Keratinocyte (primary cell): ENCODE results near the gene PACSIN2. TPM values are rescaled to one million over a fixed set of nuclear protein-coding genes. Genes with fewer than 3 reads are reported as not detected.

Experiments
- DNase-seq: peaks from one replicate; pipeline ENCODE4 v3.0.0-alpha.2; 2011; ENCODE audit warnings: low read depth, missing footprints, low spot score
- FAIRE-seq: peaks from 2 replicates; lab custom pipeline; 2011; peaks lifted over from hg19 to GRCh38; lab: Jason Lieb, UNC
- H2AFZ ChIP-seq: 2 replicates; pipeline ENCODE4 v1.6.0; 2012; ENCODE audit warnings: low read length, control low read depth, inconsistent platforms; ENCODE audit not compliant: control insufficient read depth
- H3K27ac ChIP-seq: 2 replicates; pipeline ENCODE4 v1.5.1; 2011; ENCODE audit warnings: low read length; ENCODE audit not compliant: control insufficient read depth, insufficient read depth
- H3K27me3 ChIP-seq: 3 replicates; pipeline ENCODE4 v1.6.0; 2011; ENCODE audit warnings: low read length; ENCODE audit not compliant: control insufficient read depth, insufficient read depth; ENCODE audit errors: extremely low read depth
- H3K36me3 ChIP-seq, 2 experiments: 2 replicates in 1 of 2; 3 replicates in 1 of 2; pipeline ENCODE4 v1.5.1; 2011; ENCODE audit warnings: low read length in 2 of 2, mild to moderate bottlenecking in 1 of 2; ENCODE audit not compliant: control insufficient read depth in 2 of 2, insufficient read depth in 2 of 2; ENCODE audit errors: extremely low read depth in 1 of 2
- H3K4me1 ChIP-seq: 3 replicates; pipeline ENCODE4 v1.5.1; 2011; ENCODE audit warnings: low read length; ENCODE audit not compliant: control insufficient read depth, insufficient read depth; ENCODE audit errors: extremely low read depth
- H3K4me2 ChIP-seq: 3 replicates; pipeline ENCODE4 v1.6.0; 2011; ENCODE audit warnings: low read depth, low read length; ENCODE audit not compliant: control insufficient read depth, insufficient read depth; ENCODE audit errors: extremely low read depth
- H3K4me3 ChIP-seq, 3 experiments: fragments of 200-600 bp in 1 of 3; sonication (generic) in 1 of 3; 2 replicates in 2 of 3; 3 replicates in 1 of 3; pipeline ENCODE4 v1.5.1; 2011 to 2016; ENCODE audit warnings: low read length in 3 of 3, mild to moderate bottlenecking in 3 of 3, control low read depth in 2 of 3, inconsistent platforms in 1 of 3, low read depth in 1 of 3, mixed read lengths in 1 of 3, mixed run types in 1 of 3, moderate library complexity in 1 of 3; ENCODE audit not compliant: control insufficient read depth in 2 of 3, insufficient read depth in 2 of 3; ENCODE audit errors: extremely low read depth in 1 of 3
- H3K79me2 ChIP-seq: 2 replicates; pipeline ENCODE4 v1.6.0; 2012; ENCODE audit warnings: low read length; ENCODE audit not compliant: control insufficient read depth, insufficient read depth
- H3K9ac ChIP-seq: 3 replicates; pipeline ENCODE4 v1.6.0; 2011; ENCODE audit warnings: low read length; ENCODE audit not compliant: control insufficient read depth, insufficient read depth; ENCODE audit errors: extremely low read depth
- H3K9me1 ChIP-seq: 3 replicates; pipeline ENCODE4 v1.6.0; 2011; ENCODE audit warnings: low read length; ENCODE audit not compliant: control insufficient read depth, insufficient read depth; ENCODE audit errors: extremely low read depth
- H3K9me3 ChIP-seq: 2 replicates; pipeline ENCODE4 v1.5.1; 2012; ENCODE audit warnings: low read depth, low read length; ENCODE audit not compliant: control insufficient read depth
- H4K20me1 ChIP-seq: 3 replicates; pipeline ENCODE4 v1.6.0; 2011; ENCODE audit warnings: low read length; ENCODE audit not compliant: control insufficient read depth, insufficient read depth; ENCODE audit errors: extremely low read depth
- CTCF ChIP-seq, 3 experiments: IDR thresholded peaks in 1 of 3; conservative IDR thresholded peaks in 1 of 3; optimal IDR thresholded peaks in 1 of 3; 2 replicates in 2 of 3; 3 replicates in 1 of 3; pipeline versions ENCODE3 to v1.5.1; 2011; ENCODE audit warnings: low read length in 3 of 3, mild to moderate bottlenecking in 3 of 3, moderate library complexity in 2 of 3, control low read depth in 1 of 3, inconsistent platforms in 1 of 3; ENCODE audit not compliant: insufficient read depth in 2 of 3; ENCODE audit errors: extremely low read depth in 1 of 3
- EZH2 ChIP-seq: IDR thresholded peaks from one replicate; pipeline ENCODE4 v1.6.1; 2012; ENCODE audit warnings: inconsistent platforms, mild to moderate bottlenecking, low read length, moderate library complexity
- dilution Hi-C: fragments of 300-500 bp; cut with MboI; formaldehyde crosslinking; loops from one replicate; pipeline ENCODE4 v1.7.0; 2020; ENCODE audit warnings: low sequenced_read_pairs; ENCODE audit not compliant: extremely low pct_ligation_motif_present
- polyA plus RNA-seq, 5 experiments: library from polyadenylated mRNA; depleted of rRNA in 3 of 5; stranded (reverse) in 3 of 5; stranded (forward) in 1 of 5; unstranded in 1 of 5; fragments of >200 nt; gene quantifications; 1 replicate in 1 of 5; 2 replicates in 3 of 5; 3 replicates in 1 of 5; pipeline versions ENCODE4 v1.2.1 to v1.2.3, GENCODE V29; 2011 to 2012; ENCODE audit warnings: missing spikeins in 2 of 5, low read depth in 1 of 5, low replicate concordance in 1 of 5

Gene PACSIN2
- polyA plus RNA-seq, 1 donor (not counting 4 experiments of a cell fraction or from before 2014, with no cell fraction given), result 55.5 TPM

GRCh38 chr22:42908374-42908746 is 106.6 kb downstream of the PACSIN2 start:
- H2AFZ ChIP-seq, result no peak overlapping the region
- H3K36me3 ChIP-seq, result peaks cover 8 to 15% of the 10 kb centered on the region in 2 experiments
- H3K9me1 ChIP-seq, result peaks cover 7% of the 10 kb centered on the region
- H4K20me1 ChIP-seq, result peaks cover 13% of the 10 kb centered on the region
- H3K9me3 ChIP-seq, result no peaks in the 10 kb centered on the region
- H3K9ac ChIP-seq, result peak overlapping the region; percentile 19
- TF ChIP-seq CTCF (optimal IDR thresholded peaks at IDR 0.05 in 1 of 3, IDR thresholded peaks at IDR 0.05 in 1 of 3, conservative IDR thresholded peaks at IDR 0.05 in 1 of 3; ENCODE audit: extremely low read depth in 1 of 3, insufficient read depth in 2 of 3, low read length in 3 of 3) (no peak), EZH2 (no peak)
- dilution Hi-C loops, result no loop called here
- no peak for FAIRE-seq
- H3K79me2 ChIP-seq, result peaks cover 38% of the 10 kb centered on the region
- H3K4me3 ChIP-seq, result no peak overlapping the region
- no peak for DNase-seq
- peaks cover 18% of the 10 kb centered on the region for H3K4me1 ChIP-seq
- H3K27ac ChIP-seq, result peak overlapping the region; percentile 19
- no peak overlapping the region for H3K4me2 ChIP-seq
- H3K27me3 ChIP-seq, result no peaks in the 10 kb centered on the region

DNA sequence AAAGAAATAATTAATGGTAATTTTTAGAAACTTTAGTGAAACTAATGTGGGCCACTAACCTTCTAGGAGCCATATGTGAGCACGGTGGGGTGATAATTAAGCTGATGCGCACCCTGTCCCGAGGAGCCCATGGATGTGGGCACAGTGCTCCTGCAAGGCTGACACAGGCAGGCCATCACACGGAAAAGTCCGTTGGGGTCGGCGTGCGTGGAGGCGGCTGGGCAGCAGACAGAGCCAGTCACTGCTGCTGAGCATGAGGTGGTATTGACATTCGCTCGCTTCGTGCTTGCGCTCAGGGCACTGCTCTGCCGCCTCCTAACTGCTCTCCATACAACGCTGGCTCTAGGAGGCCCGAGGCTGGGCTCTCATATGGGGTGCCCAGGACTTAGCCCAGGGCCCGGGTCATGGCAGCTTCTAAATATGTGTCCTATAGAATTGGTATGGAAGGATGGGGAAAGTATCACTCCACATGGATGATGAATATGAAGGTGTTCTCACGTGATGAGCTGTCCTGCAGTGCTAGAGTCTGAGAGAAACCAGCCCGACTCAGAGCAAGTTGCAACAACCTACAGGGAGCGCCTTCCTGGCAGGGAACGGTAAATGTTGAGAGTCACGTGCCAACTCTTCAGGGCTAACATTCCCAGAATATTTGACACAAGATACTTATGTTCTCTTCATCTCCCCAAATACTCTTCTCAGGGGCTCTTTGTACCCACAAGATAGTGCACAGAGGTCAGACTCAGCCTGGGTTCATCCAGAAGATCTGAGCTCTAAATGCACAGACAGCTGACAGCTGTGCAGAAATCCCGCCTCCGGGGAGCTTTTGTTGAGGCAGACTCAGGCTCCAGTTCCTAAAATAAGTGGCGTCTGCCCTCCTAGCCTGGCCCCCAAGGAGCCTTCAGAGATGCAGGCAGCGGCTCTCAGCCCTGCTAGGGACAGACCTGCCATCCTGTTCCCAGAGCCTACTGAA is 107.3 kb downstream of the PACSIN2 start:
- Histone ChIP-seq H3K27ac (peak overlapping the region; percentile 19), H3K4me3 (no peak overlapping the region), H3K79me2 (peaks cover 38% of the 10 kb centered on the region), H4K20me1 (peaks cover 16% of the 10 kb centered on the region), H2AFZ (no peak overlapping the region), H3K36me3 (peaks cover 8 to 15% of the 10 kb centered on the region in 2 experiments), H3K4me1 (peaks cover 18% of the 10 kb centered on the region), H3K4me2 (peak overlapping the region; percentile 11), H3K27me3 (no peaks in the 10 kb centered on the region), H3K9me1 (peaks cover 5% of the 10 kb centered on the region), H3K9me3 (no peaks in the 10 kb centered on the region), H3K9ac (peak overlapping the region; percentile 19)
- FAIRE-seq, result peak; percentile 96
- TF ChIP-seq CTCF (optimal IDR thresholded peaks at IDR 0.05 in 1 of 3, IDR thresholded peaks at IDR 0.05 in 1 of 3, conservative IDR thresholded peaks at IDR 0.05 in 1 of 3; ENCODE audit: extremely low read depth in 1 of 3, insufficient read depth in 2 of 3, low read length in 3 of 3) (peak in 2 of 3 experiments; percentile 29 to 44), EZH2 (no peak)
- dilution Hi-C loops, result no loop called here
- no peak for DNase-seq
